GM18873 (cell line): ENCODE data around the gene CXADR.

Experiments
- ATAC-seq: cut with Tn5 transposase; IDR thresholded peaks from one replicate; pipeline ENCODE4 v1.9.1; 2021; ENCODE audit warnings: mild to moderate bottlenecking, moderate library complexity, moderate number of reproducible peaks; ENCODE audit not compliant: unreplicated experiment, low FRiP score

The CXADR gene

GRCh38 chr21:17585875-17586450 lies 73.1 kb downstream of the CXADR start:
- ATAC-seq = no peak

GRCh38 chr21:17590430-17590829 lies 77.6 kb downstream of the CXADR start:
- ATAC-seq = no peak

GRCh38 chr21:17597680-17598079 lies 84.8 kb downstream of the CXADR start:
- ATAC-seq = no peak

- peak; percentile 52 for ATAC-seq
These were observed 85.6 kb downstream of the CXADR start for GRCh38 chr21:17598437-17598836.

- no peak for ATAC-seq
These were observed 90.0 kb downstream of the CXADR start for GRCh38 chr21:17602874-17603273.

GRCh38 chr21:17607684-17608083 lies 94.8 kb downstream of the CXADR start:
- no peak for ATAC-seq

- ATAC-seq = no peak
These were observed 96.8 kb downstream of the CXADR start for GRCh38 chr21:17609681-17610080.

GRCh38 chr21:17610911-17611310 lies 98.1 kb downstream of the CXADR start:
- no peak for ATAC-seq

- peak; percentile 77 for ATAC-seq
These were observed 98.7 kb downstream of the CXADR start for GRCh38 chr21:17611414-17612022.

- no peak for ATAC-seq
These were observed 99.3 kb downstream of the CXADR start for GRCh38 chr21:17612023-17612564.

- ATAC-seq = peak; percentile 68
These were observed 99.9 kb downstream of the CXADR start, which contains the start of gene BTG3 for GRCh38 chr21:17612565-17613241. Gene BTG3 (minus strand): TSS chr21:17612901. CDS start chr21:17609144, 3,757 bp downstream.

- ATAC-seq = no peak
These were observed 100.4 kb downstream of the CXADR start for GRCh38 chr21:17613242-17613676.

GRCh38 chr21:17616831-17617230 lies 104.0 kb downstream of the CXADR start:
- no peak for ATAC-seq

- no peak for ATAC-seq
These were observed 109.2 kb downstream of the CXADR start for GRCh38 chr21:17622018-17622417.

- ATAC-seq = no peak
These were observed 118.4 kb downstream of the CXADR start for GRCh38 chr21:17631195-17631594.

GRCh38 chr21:17636711-17637110 lies 123.9 kb downstream of the CXADR start:
- ATAC-seq = no peak

- no peak for ATAC-seq
These were observed 128.0 kb downstream of the CXADR start for GRCh38 chr21:17640821-17641220.
